GM12878 (cell line): ENCODE data around the gene CYTIP. TPM values are rescaled to one million over a fixed set of nuclear protein-coding genes. Genes with fewer than 3 reads are reported as not detected.

Source experiments
- ATAC-seq: fragments of 200-7000 bp; cut with Tn5 transposase; 3 replicates; pipeline ENCODE4 v1.9.1; 2020; ENCODE audit warnings: mild to moderate bottlenecking, moderate library complexity
- BruUV-seq: library from RNA; stranded (reverse); fragments of 400-500 nt; replicated peaks from 2 replicates; lab custom pipeline; 2021; lab: Mats Ljungman, UMichigan
- CTCF ChIA-PET: fragments of 300-600 bp; sonication (Branson Sonifier 250); formaldehyde crosslinking; extraction: SDS; loops from one replicate; lab custom pipeline; 2021; ENCODE audit warnings: inconsistent platforms; lab: Yijun Ruan, JAX
- POLR2A ChIA-PET: fragments of 350-600 bp; formaldehyde crosslinking; extraction: SDS; loops from one replicate; lab custom pipeline; 2021; ENCODE audit warnings: inconsistent platforms; lab: Charles Lee
- RAD21 ChIA-PET: fragments of 300-600 bp; sonication (Branson Sonifier 250); formaldehyde crosslinking; loops from one replicate; lab custom pipeline; 2023; ENCODE audit warnings: antibody characterized with exemption; ENCODE audit not compliant: unreplicated experiment; lab: Charles Lee
- SMC1A ChIA-PET: fragments of 300-600 bp; sonication (Branson Sonifier 250); formaldehyde crosslinking; loops from one replicate; lab custom pipeline; 2023; ENCODE audit not compliant: unreplicated experiment, uncharacterized antibody; lab: Charles Lee
- DNase-seq: peaks from one replicate; pipeline ENCODE4 v3.0.0-alpha.2; 2011; ENCODE audit warnings: low read depth, low spot score
- FAIRE-seq: peaks from 3 replicates; lab custom pipeline; 2011; peaks lifted over from hg19 to GRCh38; lab: Jason Lieb, UNC
- H2AFZ ChIP-seq: 2 replicates; pipeline ENCODE4 v1.6.0; 2011; ENCODE audit warnings: low read depth, low read length, control low read depth; ENCODE audit not compliant: control insufficient read depth
- H3K27ac ChIP-seq: 2 replicates; pipeline ENCODE4 v1.5.1; 2011; ENCODE audit warnings: control low read depth; ENCODE audit not compliant: control insufficient read depth, insufficient read depth
- H3K27me3 ChIP-seq, 2 experiments: replicated peaks in 1 of 2; 2 replicates each; pipeline versions ENCODE4 v1.6.0 to v1.6.1; 2011; ENCODE audit warnings: low read length in 1 of 2; ENCODE audit not compliant: control insufficient read depth in 2 of 2, insufficient read depth in 2 of 2
- H3K36me3 ChIP-seq, 2 experiments: 2 replicates each; pipeline ENCODE4 v1.5.1; 2011; ENCODE audit warnings: low read length in 1 of 2; ENCODE audit not compliant: control insufficient read depth in 2 of 2, insufficient read depth in 2 of 2
- H3K4me1 ChIP-seq: 2 replicates; pipeline ENCODE4 v1.6.1; 2011; ENCODE audit warnings: mild to moderate bottlenecking, low read length, moderate library complexity, mixed read lengths; ENCODE audit not compliant: control insufficient read depth, insufficient read depth
- H3K4me2 ChIP-seq: 2 replicates; pipeline ENCODE4 v1.6.0; 2011; ENCODE audit warnings: control low read depth; ENCODE audit not compliant: control insufficient read depth, insufficient read depth
- H3K4me3 ChIP-seq: fragments of 200-600 bp; sonication (generic); 2 replicates; pipeline ENCODE4 v1.5.1; 2016
- H3K79me2 ChIP-seq: 2 replicates; pipeline ENCODE4 v1.6.0; 2011; ENCODE audit warnings: low read length; ENCODE audit not compliant: control insufficient read depth, insufficient read depth
- H3K9ac ChIP-seq: 2 replicates; pipeline ENCODE4 v1.8.0; 2011; ENCODE audit warnings: low read length, control low read depth, mixed read lengths; ENCODE audit not compliant: control insufficient read depth, insufficient read depth
- H3K9me3 ChIP-seq: replicated peaks from 3 replicates; pipeline ENCODE4 v1.5.1; 2011; ENCODE audit warnings: mild to moderate bottlenecking, low read length; ENCODE audit not compliant: control insufficient read depth, insufficient read depth
- H4K20me1 ChIP-seq: 2 replicates; pipeline ENCODE4 v1.6.0; 2011; ENCODE audit not compliant: control insufficient read depth, insufficient read depth
- ASH2L ChIP-seq: fragments of 300-600, 200-600 bp; sonication (generic); IDR thresholded peaks from 2 replicates; pipeline ENCODE4 v1.6.1; 2017; ENCODE audit warnings: low read depth, mild to moderate bottlenecking, borderline replicate concordance
- HDAC2 ChIP-seq: fragments of 200-600 bp; sonication (generic); IDR thresholded peaks from 2 replicates; pipeline ENCODE4 v1.6.1; 2017
- IKZF1 ChIP-seq: fragments of 450-650 bp; conservative IDR thresholded peaks from 2 replicates; pipeline ENCODE4 v1.6.1; 2017; ENCODE audit warnings: antibody characterized with exemption, mild to moderate bottlenecking
- LARP7 ChIP-seq: fragments of 450-650 bp; IDR thresholded peaks from 2 replicates; pipeline ENCODE4 v1.6.1; 2017; ENCODE audit warnings: mild to moderate bottlenecking
- MEF2A ChIP-seq: IDR thresholded peaks from 2 replicates; pipeline ENCODE4 v1.6.1; 2011; ENCODE audit warnings: low read depth, mild to moderate bottlenecking, low read length, moderate library complexity; ENCODE audit not compliant: insufficient read depth
- MXI1 ChIP-seq: fragments of 150-350 bp; IDR thresholded peaks from 2 replicates; pipeline ENCODE4 v1.6.1; 2011; ENCODE audit warnings: low read depth, mild to moderate bottlenecking, inconsistent platforms, low read length, improper control_type of control experiment
- SIN3A ChIP-seq: IDR thresholded peaks from 2 replicates; pipeline ENCODE4 v1.6.1; 2012; ENCODE audit warnings: low read depth, low read length, improper control_type of control experiment
- SIX5 ChIP-seq: IDR thresholded peaks from 2 replicates; pipeline ENCODE4 v1.6.1; 2011; ENCODE audit warnings: mild to moderate bottlenecking, low read depth, low read length, moderate library complexity; ENCODE audit not compliant: severe bottlenecking
- STAT3 ChIP-seq: IDR thresholded peaks from 2 replicates; pipeline ENCODE4 v1.6.1; 2011; ENCODE audit warnings: low read depth, low read length, improper control_type of control experiment
- TBL1XR1 ChIP-seq: IDR thresholded peaks from 2 replicates; pipeline ENCODE4 v1.6.1; 2012; ENCODE audit warnings: low read depth, low read length, improper control_type of control experiment
- ZNF384 ChIP-seq: IDR thresholded peaks from 2 replicates; pipeline ENCODE4 v1.6.1; 2012; ENCODE audit warnings: low read depth, mild to moderate bottlenecking, low read length, improper control_type of control experiment, borderline replicate concordance
- ZNF622 ChIP-seq: fragments of 450-650 bp; IDR thresholded peaks from 2 replicates; pipeline ENCODE4 v1.6.1; 2017; ENCODE audit warnings: mild to moderate bottlenecking, inconsistent platforms
- WGBS: methylation state at CpG from one replicate; pipeline ENCODE4 v1.1.6; 2016; ENCODE audit warnings: low lambda C conversion rate; ENCODE audit not compliant: insufficient replicate concordance, insufficient coverage; ENCODE audit errors: missing lambda C conversion rate; 5-methylcytosine and 5-hydroxymethylcytosine counted together
- in situ Hi-C: fragments of 300-500 bp; cut with MboI; formaldehyde crosslinking; loops from 9 replicates; pipeline ENCODE4 v1.14.3; 2018; ENCODE audit warnings: mixed read lengths
- intact Hi-C: fragments of 100-400 bp; cut with micrococcal nuclease; formaldehyde crosslinking; loops from one replicate; pipeline ENCODE4 v1.14.2; 2022; ENCODE audit not compliant: unreplicated experiment
- polyA plus RNA-seq, 11 experiments: library from polyadenylated mRNA; depleted of rRNA in 4 of 11; unstranded in 6 of 11; stranded (reverse) in 5 of 11; fragments of >200 nt; fragmentation: Nextera tagmentation in 4 of 11; fragmentation: Illumina TruSeq in 1 of 11; extraction: Ambion mirVana in 4 of 11; extraction: Trizol in 1 of 11; gene quantifications; 1 replicate in 1 of 11; 2 replicates in 10 of 11; pipeline versions ENCODE4 v1.2.1 to v1.2.3, GENCODE V29; 2011 to 2016; ENCODE audit warnings: inconsistent platforms in 2 of 11, missing spikeins in 2 of 11, low read depth in 1 of 11
- total RNA-seq, 4 experiments: library from RNA; depleted of rRNA in 3 of 4; stranded (reverse); fragments of >200 nt in 3 of 4; fragmentation: Illumina TruSeq in 1 of 4; extraction: Trizol in 1 of 4; gene quantifications; 2 replicates each; pipeline versions ENCODE4 v1.2.1 to v1.2.3, GENCODE V29; 2013 to 2021
- TF ChIP-seq, protein P1 (sequence below): fragments of 450-650 bp; IDR thresholded peaks from 2 replicates; pipeline ENCODE4 v1.6.1; 2014; ENCODE audit warnings: mild to moderate bottlenecking

The CYTIP gene
- total and polyA plus RNA-seq, 10 of the 15 experiments (the other 5 are each of a cell fraction or from before 2014, with no cell fraction given) = 55.1 to 178 (median 73.4) TPM

- Histone ChIP-seq H3K79me2 (peaks cover 5% of the 10 kb centered on the region), H4K20me1 (no peaks in the 10 kb centered on the region), H3K27me3 (no peaks in the 10 kb centered on the region), H2AFZ (no peak overlapping the region), H3K9ac (no peak overlapping the region), H3K4me3 (no peak overlapping the region), H3K36me3 (no peaks in the 10 kb centered on the region), H3K9me3 (no peaks in the 10 kb centered on the region; the same call in 2 of the 3 replicates), H3K4me1 (peaks cover 39% of the 10 kb centered on the region), H3K4me2 (no peak overlapping the region), H3K27ac (no peak overlapping the region)
- DNase-seq (no peak), ATAC-seq (no peak), FAIRE-seq (no peak)
- CTCF ChIA-PET = no interaction called here
- POLR2A ChIA-PET = no interaction called here
- no TSS peak for BruUV-seq
- TF ChIP-seq LARP7 (no peak), SIN3A (no peak), STAT3 (no peak), ASH2L (no peak), SIX5 (no peak), TBL1XR1 (no peak), MEF2A (no peak), IKZF1 (no peak), ZNF384 (no peak), MXI1 (no peak), HDAC2 (no peak), ZNF622 (no peak)
- TF ChIP-seq, protein P1, sequence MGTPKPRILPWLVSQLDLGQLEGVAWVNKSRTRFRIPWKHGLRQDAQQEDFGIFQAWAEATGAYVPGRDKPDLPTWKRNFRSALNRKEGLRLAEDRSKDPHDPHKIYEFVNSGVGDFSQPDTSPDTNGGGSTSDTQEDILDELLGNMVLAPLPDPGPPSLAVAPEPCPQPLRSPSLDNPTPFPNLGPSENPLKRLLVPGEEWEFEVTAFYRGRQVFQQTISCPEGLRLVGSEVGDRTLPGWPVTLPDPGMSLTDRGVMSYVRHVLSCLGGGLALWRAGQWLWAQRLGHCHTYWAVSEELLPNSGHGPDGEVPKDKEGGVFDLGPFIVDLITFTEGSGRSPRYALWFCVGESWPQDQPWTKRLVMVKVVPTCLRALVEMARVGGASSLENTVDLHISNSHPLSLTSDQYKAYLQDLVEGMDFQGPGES = no peak
- in situ Hi-C loops (no loop called here), intact Hi-C loops (loop anchor here (10.0 kb wide), 1 partner anchor 321 kb away; no protein-coding TSS in a partner anchor)
- WGBS = 97% methylated on average over 12 of the region's 12 CpGs
- RAD21 ChIA-PET = interaction anchor here (1.2 kb wide), 1 partner anchor 62 kb away, joined by 4 read pairs; no protein-coding TSS in a partner anchor
- SMC1A ChIA-PET = interaction anchor here (1.0 to 8.5 kb wide), 4 partner anchors 14 to 149 kb away, joined by 3 to 93 read pairs (median 6); partner anchors contain the start of gene CYTIP
Observed at GRCh38 chr2:157475722-157476390, 32.0 kb upstream of the CYTIP start.
